H9 (cell line): Measurements from ENCODE around the gene C12orf75. TPM values are rescaled to one million over a fixed set of nuclear protein-coding genes. Genes with fewer than 3 reads are reported as not detected.

Experiments used
- DNase-seq: peaks from one replicate; pipeline ENCODE4 v3.0.0-alpha.2; 2017
- H2AFZ ChIP-seq: one replicate; pipeline ENCODE4 v1.6.1; 2013; ENCODE audit warnings: mild to moderate bottlenecking, low read length, control low read depth, moderate library complexity
- H2AK5ac ChIP-seq: 2 replicates; pipeline ENCODE4 v1.6.1; 2013; ENCODE audit warnings: low read length, control low read depth, mixed read lengths; ENCODE audit not compliant: insufficient read length
- H2BK120ac ChIP-seq: one replicate; pipeline ENCODE4 v1.6.1; 2013; ENCODE audit warnings: low read depth, mild to moderate bottlenecking, low read length, control low read depth, inconsistent platforms; ENCODE audit not compliant: poor library complexity, severe bottlenecking
- H2BK12ac ChIP-seq: 2 replicates; pipeline ENCODE4 v1.6.1; 2013; ENCODE audit warnings: low read length, control low read depth, mixed read lengths, low read depth; ENCODE audit not compliant: insufficient read length
- H2BK15ac ChIP-seq: 2 replicates; pipeline ENCODE4 v1.6.1; 2013; ENCODE audit warnings: low read depth, low read length, control low read depth
- H2BK20ac ChIP-seq: one replicate; pipeline ENCODE4 v1.6.1; 2013; ENCODE audit warnings: low read depth, mild to moderate bottlenecking, low read length, control low read depth, inconsistent platforms; ENCODE audit not compliant: poor library complexity, severe bottlenecking
- H2BK5ac ChIP-seq: 2 replicates; pipeline ENCODE4 v1.6.1; 2013; ENCODE audit warnings: low read length, control low read depth, mixed read lengths; ENCODE audit not compliant: insufficient read length
- H3K14ac ChIP-seq: 2 replicates; pipeline ENCODE4 v1.6.1; 2013; ENCODE audit warnings: low read length, control low read depth; ENCODE audit not compliant: insufficient read depth
- H3K18ac ChIP-seq: 2 replicates; pipeline ENCODE4 v1.6.1; 2013; ENCODE audit warnings: low read depth, mild to moderate bottlenecking, mixed read lengths, low read length, control low read depth; ENCODE audit not compliant: insufficient read length
- H3K23ac ChIP-seq: 2 replicates; pipeline ENCODE4 v1.6.1; 2013; ENCODE audit warnings: low read length, control low read depth, mixed read lengths, low read depth; ENCODE audit not compliant: insufficient read length
- H3K23me2 ChIP-seq: 2 replicates; pipeline ENCODE4 v1.6.1; 2013; ENCODE audit warnings: low read depth, mild to moderate bottlenecking, mixed read lengths, low read length, control low read depth; ENCODE audit not compliant: insufficient read length, poor library complexity, severe bottlenecking
- H3K27ac ChIP-seq: 2 replicates; pipeline ENCODE4 v1.5.1; 2013; ENCODE audit warnings: low read length, control low read depth, mixed read lengths, low read depth; ENCODE audit not compliant: insufficient read length
- H3K27me3 ChIP-seq: 2 replicates; pipeline ENCODE4 v1.6.1; 2013; ENCODE audit warnings: low read length, control low read depth, inconsistent platforms; ENCODE audit not compliant: insufficient read depth
- H3K4ac ChIP-seq: 2 replicates; pipeline ENCODE4 v1.6.1; 2013; ENCODE audit warnings: low read depth, mild to moderate bottlenecking, control low read depth, inconsistent platforms, low read length, moderate library complexity
- H3K4me1 ChIP-seq: 2 replicates; pipeline ENCODE4 v1.6.1; 2013; ENCODE audit warnings: low read length, control low read depth, inconsistent platforms; ENCODE audit not compliant: insufficient read depth
- H3K4me2 ChIP-seq: 2 replicates; pipeline ENCODE4 v1.6.1; 2013; ENCODE audit warnings: low read length, control low read depth, mixed read lengths; ENCODE audit not compliant: insufficient read length, insufficient read depth
- H3K56ac ChIP-seq: 2 replicates; pipeline ENCODE4 v1.6.1; 2013; ENCODE audit warnings: low read depth, mild to moderate bottlenecking, mixed read lengths, low read length, control low read depth; ENCODE audit not compliant: insufficient read length
- H3K79me1 ChIP-seq: 2 replicates; pipeline ENCODE4 v1.6.1; 2013; ENCODE audit warnings: low read depth, mild to moderate bottlenecking, moderate library complexity, low read length, control low read depth, inconsistent platforms; ENCODE audit not compliant: insufficient read depth, poor library complexity, severe bottlenecking
- H3K79me2 ChIP-seq: 2 replicates; pipeline ENCODE4 v1.6.1; 2013; ENCODE audit warnings: low read length, control low read depth, inconsistent platforms; ENCODE audit not compliant: insufficient read depth
- H3K9ac ChIP-seq: 2 replicates; pipeline ENCODE4 v1.6.1; 2013; ENCODE audit warnings: low read length, control low read depth, mixed read lengths; ENCODE audit not compliant: insufficient read length; ENCODE audit errors: extremely low read depth
- H3K9me3 ChIP-seq: one replicate; pipeline ENCODE4 v1.6.1; 2013; ENCODE audit warnings: low read depth, low read length, inconsistent platforms; ENCODE audit not compliant: control insufficient read depth
- H3T11ph ChIP-seq: one replicate; pipeline ENCODE4 v1.6.1; 2013; ENCODE audit warnings: mild to moderate bottlenecking, low read length, control low read depth, inconsistent platforms
- H4K20me1 ChIP-seq: one replicate; pipeline ENCODE4 v1.6.1; 2013; ENCODE audit not compliant: control insufficient read depth, insufficient read length, insufficient read depth
- H4K5ac ChIP-seq: 2 replicates; pipeline ENCODE4 v1.6.1; 2013; ENCODE audit warnings: low read depth, mild to moderate bottlenecking, mixed read lengths, low read length, control low read depth; ENCODE audit not compliant: insufficient read length
- H4K8ac ChIP-seq: replicated peaks from 2 replicates; pipeline ENCODE4 v1.6.1; 2013; ENCODE audit warnings: low read length, control low read depth, mixed read lengths, low read depth; ENCODE audit not compliant: insufficient read length
- H4K91ac ChIP-seq: 2 replicates; pipeline ENCODE4 v1.6.1; 2013; ENCODE audit warnings: low read depth, mild to moderate bottlenecking, moderate library complexity, mixed read lengths, low read length, control low read depth; ENCODE audit not compliant: insufficient read length
- H3K27ac Mint-ChIP-seq, 3 experiments: 2 replicates in 2 of 3; 3 replicates in 1 of 3; pipeline ENCODE4 v1.8.0; 2020 to 2021; ENCODE audit warnings: mixed read lengths in 3 of 3, mild to moderate bottlenecking in 1 of 3, moderate library complexity in 1 of 3
- H3K27me3 Mint-ChIP-seq: 2 replicates; pipeline ENCODE4 v1.8.0; 2021; ENCODE audit warnings: low read depth, mild to moderate bottlenecking, moderate library complexity, mixed read lengths
- H3K36me3 Mint-ChIP-seq, 3 experiments: 2 replicates in 2 of 3; 3 replicates in 1 of 3; pipeline ENCODE4 v1.8.0; 2020 to 2021; ENCODE audit warnings: low read depth in 3 of 3, mixed read lengths in 3 of 3; ENCODE audit not compliant: insufficient read depth in 1 of 3
- H3K4me1 Mint-ChIP-seq, 2 experiments: 2 replicates each; pipeline ENCODE4 v1.8.0; 2020; ENCODE audit warnings: mixed read lengths in 2 of 2
- H3K4me3 Mint-ChIP-seq, 2 experiments: 2 replicates in 1 of 2; 3 replicates in 1 of 2; pipeline ENCODE4 v1.8.0; 2020 to 2021; ENCODE audit warnings: mild to moderate bottlenecking in 2 of 2, mixed read lengths in 2 of 2, moderate library complexity in 1 of 2
- H3K9me3 Mint-ChIP-seq, 2 experiments: 2 replicates in 1 of 2; 3 replicates in 1 of 2; pipeline ENCODE4 v1.8.0; 2020; ENCODE audit warnings: mild to moderate bottlenecking in 2 of 2, mixed read lengths in 2 of 2, moderate library complexity in 1 of 2
- CTCF ChIP-seq: fragments of 200-600 bp; sonication (generic); conservative IDR thresholded peaks from 3 replicates; pipeline ENCODE4 v1.8.0; 2021; ENCODE audit warnings: antibody characterized with exemption, mild to moderate bottlenecking
- WGBS: extraction: QIAGEN DNeasy Blood & Tissue Kit; methylation state at CpG from one replicate; pipeline ENCODE4 v1.1.7; 2013; ENCODE audit warnings: missing lambda C conversion rate, low lambda C conversion rate, mixed read lengths; ENCODE audit not compliant: insufficient read length; ENCODE audit errors: extremely low coverage; 5-methylcytosine and 5-hydroxymethylcytosine counted together
- total RNA-seq: library from RNA; stranded (reverse); gene quantifications from 2 replicates; pipeline ENCODE4 v1.2.1, GENCODE V29; 2021

The C12orf75 gene
- total RNA-seq, 1 experiment from 2014 or later: 37.9 TPM

- H4K20me1 ChIP-seq: no peaks in the 10 kb centered on the region
- no peak overlapping the region for H3K9ac ChIP-seq
- H2BK120ac ChIP-seq: no peak overlapping the region
- H2BK15ac ChIP-seq: no peak overlapping the region
- Mint-ChIP-seq H3K36me3 (peaks cover 0 to 4% (median 2%) of the 10 kb centered on the region in 3 experiments; a peak in 3 of 7 replicates), H3K4me1 (peaks cover 4% of the 10 kb centered on the region in 2 experiments), H3K27ac (no peak overlapping the region), H3K27me3 (no peaks in the 10 kb centered on the region), H3K4me3 (no peak overlapping the region), H3K9me3 (no peaks in the 10 kb centered on the region)
- H2AFZ ChIP-seq: no peak overlapping the region
- no peak overlapping the region for H3K4ac ChIP-seq
- no peak overlapping the region for H3K56ac ChIP-seq
- WGBS: no CpG with 5 or more reads among the region's 4 CpGs
- no peak overlapping the region for H2BK12ac ChIP-seq
- no peak overlapping the region for H4K91ac ChIP-seq
- no peak overlapping the region for H3K27ac ChIP-seq
- H2AK5ac ChIP-seq: no peak overlapping the region
- no peaks in the 10 kb centered on the region for H3K79me1 ChIP-seq
- no peaks in the 10 kb centered on the region for H3K27me3 ChIP-seq
- H3K18ac ChIP-seq: no peak overlapping the region
- H3K79me2 ChIP-seq: no peaks in the 10 kb centered on the region
- H3K14ac ChIP-seq: no peak overlapping the region
- no peak overlapping the region for H4K5ac ChIP-seq
- no peaks in the 10 kb centered on the region for H3K9me3 ChIP-seq
- H2BK5ac ChIP-seq: no peak overlapping the region
- H3K23ac ChIP-seq: no peak overlapping the region
- TF ChIP-seq CTCF: no peak
- H3K4me1 ChIP-seq: no peaks in the 10 kb centered on the region; the same call in 1 of the 2 replicates
- DNase-seq: no peak
- H3K23me2 ChIP-seq: no peaks in the 10 kb centered on the region
- no peak overlapping the region for H3K4me2 ChIP-seq
- H3T11ph ChIP-seq: no peak overlapping the region
- H4K8ac ChIP-seq: no peak overlapping the region
- no peak overlapping the region for H2BK20ac ChIP-seq
Measured at GRCh38 chr12:105377077-105377476, 46.6 kb downstream of the C12orf75 start.
